HG03196 (cell line): Measurements from ENCODE around the gene RAB3GAP2.
"Not testable (repeated sequence)": the region's sequence is repeated elsewhere in the genome, so short reads cannot be mapped to it uniquely, and the experiment has no call there.

ENCODE experiments used
- ATAC-seq: cut with Tn5 transposase; IDR thresholded peaks from one replicate; pipeline ENCODE4 v1.9.1; 2021; ENCODE audit not compliant: unreplicated experiment

The RAB3GAP2 gene

GRCh38 chr1:220243947-220244346 is 28.3 kb downstream of the RAB3GAP2 start:
- ATAC-seq = no peak

DNA sequence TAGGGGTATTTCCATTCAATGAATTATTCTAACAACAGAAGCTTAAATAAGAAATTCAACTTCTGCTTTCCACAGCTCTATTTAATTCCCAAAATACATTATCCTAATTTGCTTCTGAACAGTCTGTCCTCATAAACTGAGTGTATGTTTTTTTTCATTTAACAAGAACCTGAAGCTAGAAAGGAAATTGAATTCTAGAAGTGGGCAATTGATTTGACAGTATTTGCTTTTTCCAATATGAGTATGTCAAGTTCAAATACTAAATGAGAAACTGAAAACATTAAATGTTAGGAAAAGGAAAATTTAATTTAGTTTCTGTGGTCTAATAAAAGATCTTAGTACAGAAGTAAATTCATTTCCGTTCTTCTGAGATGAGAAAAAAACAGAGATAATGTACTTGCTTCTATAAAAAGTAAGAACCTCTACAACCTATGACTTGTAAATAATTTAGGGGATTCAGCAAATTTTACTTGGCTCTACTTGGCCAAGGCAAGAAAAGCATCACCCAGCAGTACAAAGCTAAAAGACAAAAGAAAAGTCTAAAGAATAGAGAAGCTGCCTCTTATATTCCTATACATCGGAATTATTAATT is 31.1 kb downstream of the RAB3GAP2 start:
- ATAC-seq = no peak

DNA sequence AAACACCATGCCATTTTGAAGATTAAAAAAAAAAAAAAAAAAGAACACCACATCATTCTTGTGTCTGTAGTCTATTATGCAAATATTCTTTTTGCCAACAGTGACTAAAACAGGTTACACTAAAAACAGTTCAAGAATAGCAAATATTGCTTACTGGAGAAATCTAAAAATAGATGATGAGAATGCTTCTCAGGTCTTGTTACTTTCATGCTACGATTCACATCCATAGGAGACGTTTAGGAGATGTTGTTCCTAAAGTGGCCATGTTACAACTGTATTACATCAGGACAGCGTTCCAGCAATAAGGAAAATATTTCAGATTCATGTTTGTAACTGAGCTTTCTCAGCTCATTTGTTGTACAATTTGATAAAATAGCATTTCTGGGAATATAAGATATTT is 32.3 kb downstream of the RAB3GAP2 start:
- no peak for ATAC-seq

GRCh38 chr1:220239213-220239612 is 33.0 kb downstream of the RAB3GAP2 start:
- no peak for ATAC-seq

DNA sequence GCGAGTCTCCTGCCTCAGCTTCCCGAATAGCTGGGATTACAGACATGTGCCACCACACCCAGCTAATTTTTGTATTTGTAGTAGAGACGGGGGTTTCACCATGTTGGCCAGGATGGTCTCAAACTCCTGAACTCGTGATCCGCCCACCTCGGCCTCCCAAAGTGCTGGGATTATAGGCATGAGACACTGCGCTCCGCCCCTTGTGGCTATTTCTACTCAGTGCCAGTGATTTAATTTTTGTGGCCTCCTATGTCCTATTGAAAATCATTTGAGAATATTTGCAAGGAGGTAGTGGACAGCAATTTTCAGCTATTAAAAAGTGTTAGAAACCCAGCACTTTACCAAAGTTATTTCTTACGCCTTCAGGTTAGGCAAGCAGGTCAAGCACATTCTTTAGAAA is 36.0 kb downstream of the RAB3GAP2 start:
- not testable (repeated sequence) for ATAC-seq

GRCh38 chr1:220235462-220235861 is 36.8 kb downstream of the RAB3GAP2 start:
- no peak for ATAC-seq

- no peak for ATAC-seq
Measured at GRCh38 chr1:220233927-220234326, 38.3 kb downstream of the RAB3GAP2 start.

DNA sequence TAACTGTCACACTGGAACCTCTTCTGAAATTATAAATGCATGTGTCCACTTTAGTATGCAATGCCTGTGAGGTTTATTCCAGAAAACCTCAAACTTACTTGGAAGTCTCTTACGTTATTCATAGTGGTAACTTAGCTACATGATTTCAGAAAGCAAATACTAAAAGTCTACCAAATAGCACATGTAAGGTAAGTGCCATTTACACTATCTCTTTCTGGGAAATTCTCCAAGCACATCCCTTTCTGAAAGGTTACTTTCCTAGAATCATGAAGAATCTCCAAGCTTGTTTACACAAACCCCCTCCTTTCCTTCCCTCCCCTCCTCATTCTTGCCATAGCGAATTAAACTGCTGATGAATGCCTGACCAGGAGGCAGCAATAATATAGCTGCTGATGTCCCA is 42.5 kb downstream of the RAB3GAP2 start:
- ATAC-seq = no peak

- ATAC-seq = no peak
Measured at GRCh38 chr1:220227393-220227792, 44.9 kb downstream of the RAB3GAP2 start.

- ATAC-seq = no peak
Measured at GRCh38 chr1:220226752-220227151, 45.5 kb downstream of the RAB3GAP2 start.

DNA sequence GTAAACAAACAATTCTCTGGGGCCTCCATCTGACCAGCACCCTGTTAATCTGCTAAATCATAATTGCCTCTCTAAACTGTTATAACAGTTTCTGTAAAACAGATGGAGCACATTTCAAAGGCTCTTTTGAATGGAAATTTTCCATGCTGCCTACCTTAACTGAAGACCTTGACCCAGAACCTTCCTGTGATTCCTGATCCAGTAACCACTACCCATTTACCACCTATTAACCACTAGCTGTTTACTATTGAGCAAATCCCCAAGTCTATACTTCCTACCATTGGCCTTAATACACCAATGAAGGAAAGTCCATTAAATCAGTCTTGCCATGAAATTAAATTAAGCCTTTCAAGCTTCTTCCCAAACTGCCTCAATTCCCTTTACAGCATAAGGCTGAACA is 46.3 kb downstream of the RAB3GAP2 start:
- no peak for ATAC-seq

DNA sequence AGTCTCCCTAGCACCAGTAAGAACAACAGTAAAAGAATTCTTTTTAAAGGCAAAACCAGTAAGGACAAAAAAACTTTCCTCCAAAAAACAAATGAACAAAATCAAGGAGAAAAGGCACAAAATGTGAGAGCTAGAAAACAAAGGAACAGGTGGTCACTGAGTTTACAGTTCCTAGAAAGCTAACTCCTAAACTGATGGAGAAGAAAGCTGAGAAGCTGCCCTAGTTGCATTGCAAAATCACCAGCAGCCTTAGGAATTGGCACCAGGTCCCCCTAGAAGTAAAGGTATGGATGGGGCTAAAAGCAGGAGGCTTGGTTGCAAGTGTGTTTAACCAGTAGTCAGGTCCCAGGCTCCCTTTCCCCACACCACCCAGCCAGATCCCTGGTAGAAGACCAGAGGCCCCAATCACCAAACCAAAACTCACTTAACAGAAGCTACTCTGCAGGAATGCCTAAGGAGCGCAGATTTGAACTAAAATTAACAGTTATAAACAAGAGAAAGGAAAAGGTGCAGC is 47.6 kb downstream of the RAB3GAP2 start:
- no peak for ATAC-seq

DNA sequence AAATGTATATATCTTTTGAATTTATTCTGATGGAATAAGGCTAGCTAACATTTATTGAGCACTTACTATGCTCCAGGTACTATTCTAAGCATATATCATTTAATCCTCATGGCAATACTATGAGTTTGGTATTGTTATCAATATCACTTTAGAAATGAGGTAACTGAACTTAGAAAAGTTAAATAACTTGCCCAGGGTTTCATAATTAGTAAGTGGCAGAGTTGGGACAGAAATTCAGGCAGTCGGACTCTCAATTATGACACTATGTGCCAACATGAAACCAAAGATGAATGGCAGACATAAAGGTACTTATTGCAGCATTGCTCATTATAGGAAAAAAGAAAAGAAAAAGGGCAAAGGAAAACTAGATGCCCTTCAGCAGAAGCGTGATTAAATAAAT is 48.2 kb downstream of the RAB3GAP2 start:
- ATAC-seq = no peak

GRCh38 chr1:220222939-220223338 is 49.3 kb downstream of the RAB3GAP2 start:
- no peak for ATAC-seq

GRCh38 chr1:220221670-220222069 is 50.6 kb downstream of the RAB3GAP2 start:
- no peak for ATAC-seq

DNA sequence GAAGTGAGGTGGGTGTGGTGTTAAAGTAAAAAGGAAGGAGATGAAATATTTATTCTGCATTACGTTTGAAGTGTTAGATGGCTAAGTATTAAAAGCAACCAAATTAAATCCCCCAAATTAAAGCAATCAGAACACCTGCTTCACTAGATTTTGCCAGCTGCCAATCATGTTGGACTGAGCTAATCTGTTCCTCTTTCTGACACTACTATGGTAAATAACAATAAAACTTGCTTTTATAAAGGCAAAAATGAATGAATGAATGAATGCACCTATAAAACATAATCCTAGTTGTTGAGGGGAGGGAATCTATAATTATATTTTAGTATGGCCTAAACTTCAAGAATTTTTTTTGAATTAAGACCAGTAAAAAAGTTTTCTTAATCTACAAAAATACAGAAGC is 51.0 kb downstream of the RAB3GAP2 start:
- no peak for ATAC-seq

DNA sequence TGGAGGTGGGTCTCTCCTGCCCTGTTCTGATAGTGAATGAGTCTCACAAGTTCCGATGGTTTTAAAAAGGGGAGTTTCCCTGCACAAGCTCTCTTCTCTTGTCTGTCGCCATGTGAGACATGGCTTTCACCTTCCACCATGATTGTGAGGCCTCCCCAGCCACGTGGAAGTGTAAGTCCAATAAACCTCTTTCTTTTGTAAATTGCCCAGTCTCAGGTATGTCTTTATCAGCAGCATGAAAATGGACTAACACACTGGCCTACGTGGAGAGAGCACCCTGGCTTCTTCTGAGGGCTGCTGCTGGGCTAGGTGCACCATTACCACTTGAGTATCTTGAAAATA is 51.6 kb downstream of the RAB3GAP2 start:
- not testable (repeated sequence) for ATAC-seq

- ATAC-seq = peak; percentile 50
Measured at GRCh38 chr1:220219865-220220698, 52.2 kb downstream of the RAB3GAP2 start.

GRCh38 chr1:220219136-220219442 is 53.2 kb downstream of the RAB3GAP2 start:
- no peak for ATAC-seq

DNA sequence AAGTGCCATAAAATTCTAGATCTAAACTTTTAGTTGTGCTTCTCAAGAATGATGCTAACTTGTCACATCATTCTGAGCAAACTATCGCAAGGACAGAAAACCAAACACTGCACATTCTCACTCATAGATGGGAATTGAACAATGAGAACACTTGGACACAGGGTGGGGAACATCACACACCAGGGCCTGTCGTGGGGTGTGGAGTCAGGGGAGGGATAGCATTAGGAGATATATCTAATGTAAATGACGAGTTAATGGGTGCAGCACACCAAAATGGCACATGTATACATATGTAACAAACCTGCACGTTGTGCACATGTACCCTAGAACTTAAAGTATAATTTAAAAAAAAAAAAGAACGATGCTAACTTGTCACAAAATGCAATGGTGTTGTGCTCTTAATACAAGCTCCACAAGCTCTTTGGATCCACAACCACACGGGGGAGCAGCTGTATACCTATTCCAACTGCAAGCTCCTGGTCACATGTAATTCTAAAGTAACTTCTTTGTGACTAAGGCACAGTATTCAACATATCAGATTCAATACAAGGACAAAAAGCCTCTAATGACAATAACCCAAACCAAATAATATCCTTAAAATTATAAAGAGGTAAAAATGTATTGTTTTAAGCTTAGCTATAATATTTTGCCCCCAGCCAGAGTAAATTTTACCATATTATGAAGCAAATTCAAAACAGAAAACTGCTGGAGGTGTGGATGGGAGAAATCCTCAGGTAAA is 53.7 kb downstream of the RAB3GAP2 start:
- peak; percentile 36 for ATAC-seq

DNA sequence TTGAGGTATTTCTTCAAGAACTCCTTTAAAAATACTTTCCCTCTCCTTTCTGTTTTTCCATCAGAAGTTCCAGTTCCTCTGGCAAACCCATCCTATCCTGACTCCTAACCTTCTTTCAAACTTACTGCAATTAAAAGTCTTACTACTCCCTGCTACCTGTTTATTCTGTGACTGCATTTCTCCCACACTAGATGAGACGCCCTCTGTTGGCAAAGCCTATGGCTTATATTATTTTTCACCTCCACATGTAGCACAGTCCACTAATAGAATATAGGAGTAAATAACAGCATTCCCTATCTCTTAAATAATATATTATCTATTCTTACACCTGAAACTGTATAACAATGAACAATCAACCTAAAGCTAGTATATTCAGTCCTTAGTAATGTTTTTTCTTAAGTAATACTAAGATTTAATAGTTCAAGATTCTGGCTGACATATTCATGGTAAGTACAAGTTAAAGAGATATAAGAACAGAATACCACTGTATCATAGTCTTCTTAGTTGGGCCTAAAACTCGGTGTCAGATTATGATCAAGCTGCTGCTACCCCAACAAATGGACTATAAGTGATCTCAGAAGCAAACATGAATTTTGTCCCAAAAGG is 54.8 kb downstream of the RAB3GAP2 start:
- ATAC-seq = no peak
